Dermis blood vessel endothelial cell (primary cell): ENCODE measurements around the gene RRBP1. TPM values are rescaled to one million over a fixed set of nuclear protein-coding genes. Genes with fewer than 3 reads are reported as not detected.
A peak's percentile ranks its signal among the peaks of the same experiment; 100 is the strongest.
"Not testable (repeated sequence)": the region's sequence is repeated elsewhere in the genome, so short reads cannot be mapped to it uniquely, and the experiment has no call there.

ENCODE experiments used
- DNase-seq: peaks from one replicate; pipeline ENCODE4 v3.0.0; 2010
- total RNA-seq: library from RNA; depleted of rRNA; stranded (reverse); fragments of >200 nt; gene quantifications from 2 replicates; pipeline ENCODE4 v1.2.3, GENCODE V29; 2014

Gene RRBP1
- total RNA-seq, 1 donor from 2014 or later: 123 TPM

- not testable (repeated sequence) for DNase-seq
Measured at GRCh38 chr20:17707951-17708350, 25.9 kb upstream of the RRBP1 start.

GRCh38 chr20:17706632-17707031 is 24.6 kb upstream of the RRBP1 start:
- no peak for DNase-seq

GRCh38 chr20:17705916-17706315 is 23.9 kb upstream of the RRBP1 start:
- DNase-seq: no peak

DNA sequence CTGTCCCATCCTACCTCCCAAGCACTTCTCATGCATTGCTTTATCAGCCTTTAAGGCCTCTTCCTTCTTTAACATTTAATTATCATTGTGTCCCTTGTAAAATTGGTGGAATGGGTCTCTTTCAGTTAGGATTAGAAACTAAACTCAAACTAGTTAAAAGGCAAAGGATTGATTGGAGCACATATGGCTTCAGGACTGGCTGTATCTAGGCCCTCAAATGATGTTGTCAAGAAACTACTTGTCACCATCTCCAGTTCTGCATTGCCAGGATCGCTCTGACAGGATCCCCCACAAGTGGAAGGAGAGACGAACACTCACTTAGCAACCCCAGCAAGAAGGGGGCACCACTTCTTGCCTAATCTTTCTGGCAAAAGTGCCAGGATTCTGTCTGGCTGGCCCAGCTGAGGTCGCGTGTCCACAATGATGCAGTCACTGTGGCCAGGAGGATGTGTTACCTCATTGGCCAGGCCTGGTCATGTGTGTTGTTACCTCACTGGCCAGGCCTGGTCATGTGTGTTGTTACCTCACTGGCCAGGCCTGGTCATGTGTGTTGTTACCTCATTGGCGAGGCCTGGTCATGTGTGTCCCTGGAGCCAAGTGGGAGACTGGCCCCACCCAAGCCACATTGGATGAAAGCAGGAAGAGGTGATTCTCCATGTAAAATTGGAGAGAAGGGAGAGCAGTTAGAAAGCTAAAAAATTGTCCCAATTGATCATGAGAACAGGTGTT is 22.7 kb upstream of the RRBP1 start:
- no peak for DNase-seq

GRCh38 chr20:17701826-17702225 is 19.8 kb upstream of the RRBP1 start:
- no peak for DNase-seq

- DNase-seq: no peak
Measured at GRCh38 chr20:17700637-17701036, 18.6 kb upstream of the RRBP1 start.

DNA sequence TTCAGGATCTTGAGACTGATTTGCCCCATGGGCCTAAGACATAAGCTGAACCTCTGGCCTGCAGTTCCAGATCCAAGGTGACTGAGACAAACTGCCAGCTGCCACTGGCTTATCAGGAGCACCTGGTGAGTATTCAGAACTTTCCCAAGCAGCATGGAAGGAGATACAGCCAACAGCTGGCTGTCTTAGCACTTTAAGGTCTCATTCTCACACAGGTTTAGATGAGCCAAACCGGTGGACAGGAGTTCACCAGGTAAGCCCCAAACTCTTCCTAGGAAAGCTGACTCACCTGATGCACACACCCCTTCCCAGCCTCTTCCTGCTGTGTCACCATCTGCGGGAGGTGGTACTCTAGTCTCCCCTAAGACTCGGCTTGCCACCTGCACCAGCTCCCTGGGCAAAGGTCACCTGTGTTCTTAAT is 17.9 kb upstream of the RRBP1 start, which contains the start of gene BANF2:
Gene BANF2 (plus strand): TSS at position 36 of the 421 bp plus-strand sequence. CDS start 25,060 bp downstream, outside the sequence.
- no peak for DNase-seq

DNA sequence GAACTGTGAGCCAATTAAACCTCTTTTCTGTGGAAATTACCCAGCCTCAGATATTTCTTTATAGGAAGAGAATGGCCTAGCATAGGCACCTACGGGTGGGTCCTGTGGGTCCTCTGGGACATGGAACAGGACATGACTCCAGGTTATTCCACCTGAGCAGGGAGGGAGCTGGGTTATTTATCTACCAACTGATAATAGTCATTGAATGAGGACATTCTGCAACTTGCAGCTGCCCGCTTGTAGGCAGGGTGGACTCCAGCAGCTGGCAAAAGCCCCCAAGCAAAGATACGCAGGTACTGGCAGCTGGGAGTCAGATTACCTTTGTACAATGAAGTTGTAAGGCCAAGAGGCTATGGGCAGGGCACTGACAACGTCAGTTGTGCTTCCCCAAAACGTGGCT is 16.3 kb upstream of the RRBP1 start:
- no peak for DNase-seq

GRCh38 chr20:17697171-17697570 is 15.1 kb upstream of the RRBP1 start:
- no peak for DNase-seq

GRCh38 chr20:17696287-17696686 is 14.2 kb upstream of the RRBP1 start:
- DNase-seq: no peak

DNA sequence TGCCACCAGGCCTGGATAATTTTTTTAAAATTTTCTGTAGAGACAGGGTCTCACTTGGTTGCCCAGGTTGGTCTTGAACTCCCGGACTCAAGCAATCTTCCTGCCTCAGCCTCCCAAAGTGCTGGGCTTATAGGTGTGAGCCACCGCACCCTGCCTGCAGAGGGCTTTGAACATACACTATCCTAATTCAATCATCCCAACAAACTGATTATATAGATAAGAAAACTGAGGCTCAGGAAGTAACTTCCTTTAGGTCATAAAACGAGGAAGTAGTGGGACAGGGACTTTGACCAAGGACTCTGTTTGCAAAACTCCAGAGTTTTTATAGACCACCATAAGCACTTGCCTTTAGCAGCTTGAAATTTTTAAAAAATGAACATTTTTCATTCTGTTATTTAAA is 12.7 kb upstream of the RRBP1 start:
- DNase-seq: no peak

DNA sequence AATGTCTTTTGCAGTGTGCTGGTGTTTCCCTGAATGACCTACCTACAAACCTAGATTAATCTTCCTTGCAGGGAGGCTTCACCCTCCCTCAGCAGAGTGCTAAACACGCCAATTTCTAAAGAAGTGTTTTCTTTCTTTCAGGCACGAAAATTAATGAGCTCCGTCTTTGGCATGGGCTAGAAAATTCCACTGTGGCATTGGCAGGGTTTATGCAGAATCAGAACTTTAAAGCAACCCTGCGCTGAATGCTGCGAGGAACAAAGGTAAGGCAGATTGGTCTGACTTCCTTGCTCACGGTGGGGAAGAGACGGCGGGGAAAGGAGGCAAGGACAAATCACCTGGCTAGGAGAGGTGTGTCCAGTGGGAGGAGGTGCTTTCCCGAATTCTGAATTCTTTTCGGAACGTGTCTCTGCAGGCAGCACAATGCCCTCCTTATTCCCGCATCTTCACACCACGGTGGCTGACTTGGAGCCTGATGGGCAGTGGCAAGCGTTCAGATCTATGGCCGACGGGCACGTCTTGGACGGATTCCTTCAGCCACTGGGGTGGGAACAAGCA is 11.5 kb upstream of the RRBP1 start:
- DNase-seq: no peak

- no peak for DNase-seq
Measured at GRCh38 chr20:17691758-17692157, 9.7 kb upstream of the RRBP1 start.

DNA sequence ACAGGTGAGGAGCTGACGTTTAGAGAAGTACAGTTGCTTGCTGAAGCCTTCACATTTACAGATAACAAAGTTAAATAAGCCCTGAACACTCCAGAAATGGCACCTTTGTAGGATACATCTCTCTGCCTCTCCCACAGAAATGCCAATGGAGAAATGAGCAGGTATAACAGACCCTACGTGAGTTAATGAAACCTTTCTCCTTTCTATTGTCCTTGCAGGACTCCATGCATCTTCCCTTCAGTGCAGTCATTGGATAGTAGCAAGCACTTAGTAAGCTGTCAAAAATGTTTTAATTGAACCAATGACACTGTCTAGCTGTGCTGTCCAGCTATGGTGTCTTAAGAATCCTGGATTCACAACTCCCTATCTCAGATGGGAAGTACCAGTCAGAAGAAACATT is 8.1 kb upstream of the RRBP1 start:
- DNase-seq: no peak

GRCh38 chr20:17688965-17689364 is 6.9 kb upstream of the RRBP1 start:
- DNase-seq: peak; percentile 37

GRCh38 chr20:17687800-17688199 is 5.8 kb upstream of the RRBP1 start:
- DNase-seq: no peak

DNA sequence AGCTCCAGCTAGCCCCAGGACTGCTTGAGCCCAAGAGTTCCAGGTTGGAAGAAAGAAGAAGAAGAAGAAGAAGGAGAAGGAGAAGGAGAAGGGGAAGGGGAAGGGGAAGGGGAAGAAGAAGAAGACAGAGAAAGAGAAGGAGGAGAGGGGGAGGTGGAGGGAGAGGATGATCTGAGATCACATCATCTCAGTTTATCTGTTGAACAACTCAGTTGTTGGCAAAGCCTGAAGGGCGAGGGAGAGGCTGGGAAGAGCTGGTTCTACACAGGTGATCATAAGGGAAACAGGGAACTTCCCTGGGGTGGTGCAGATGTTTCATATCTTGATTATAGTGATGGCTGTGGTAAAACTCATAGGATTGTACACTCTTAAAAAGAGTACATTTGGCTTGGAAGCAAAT is 3.1 kb upstream of the RRBP1 start:
- no peak for DNase-seq

DNA sequence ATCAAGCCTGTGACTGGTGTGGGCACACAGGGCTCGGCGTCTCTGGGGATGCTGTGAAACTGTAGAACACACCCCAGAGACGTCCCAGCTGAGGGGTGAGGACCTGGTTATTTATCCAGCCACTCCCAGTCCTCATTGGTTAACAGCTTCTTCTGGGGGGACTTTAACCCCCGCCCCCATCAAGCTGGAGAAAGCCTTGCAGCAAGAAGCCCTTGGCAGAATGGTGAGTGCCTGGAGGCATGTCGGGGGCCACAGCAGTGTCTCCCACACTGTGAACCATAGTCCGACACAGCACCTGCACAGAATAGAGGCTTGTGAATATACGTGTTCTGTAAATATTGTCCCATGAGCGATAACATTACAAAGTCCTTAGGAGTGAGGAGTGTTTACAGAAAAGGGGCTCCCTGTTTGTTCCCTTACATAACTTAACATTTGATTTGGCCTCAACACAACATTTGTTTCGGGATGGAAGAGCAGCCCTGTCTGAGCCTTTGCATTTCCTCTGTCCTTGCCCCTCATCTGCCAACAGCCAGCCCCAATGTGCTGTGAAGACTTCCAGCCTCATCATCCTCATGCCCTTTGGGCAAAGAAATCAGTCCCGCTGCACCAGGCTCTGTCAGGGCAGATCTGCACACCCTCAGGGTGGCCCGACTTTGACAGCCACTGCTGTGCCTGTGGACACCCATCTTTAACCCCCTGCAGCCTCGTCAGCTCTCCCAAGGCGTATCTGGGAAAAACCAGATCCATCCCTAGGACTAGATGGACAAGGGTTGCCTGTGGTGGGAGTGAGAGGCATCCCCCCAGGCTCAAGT is 2.2 kb upstream of the RRBP1 start:
- DNase-seq: no peak

DNA sequence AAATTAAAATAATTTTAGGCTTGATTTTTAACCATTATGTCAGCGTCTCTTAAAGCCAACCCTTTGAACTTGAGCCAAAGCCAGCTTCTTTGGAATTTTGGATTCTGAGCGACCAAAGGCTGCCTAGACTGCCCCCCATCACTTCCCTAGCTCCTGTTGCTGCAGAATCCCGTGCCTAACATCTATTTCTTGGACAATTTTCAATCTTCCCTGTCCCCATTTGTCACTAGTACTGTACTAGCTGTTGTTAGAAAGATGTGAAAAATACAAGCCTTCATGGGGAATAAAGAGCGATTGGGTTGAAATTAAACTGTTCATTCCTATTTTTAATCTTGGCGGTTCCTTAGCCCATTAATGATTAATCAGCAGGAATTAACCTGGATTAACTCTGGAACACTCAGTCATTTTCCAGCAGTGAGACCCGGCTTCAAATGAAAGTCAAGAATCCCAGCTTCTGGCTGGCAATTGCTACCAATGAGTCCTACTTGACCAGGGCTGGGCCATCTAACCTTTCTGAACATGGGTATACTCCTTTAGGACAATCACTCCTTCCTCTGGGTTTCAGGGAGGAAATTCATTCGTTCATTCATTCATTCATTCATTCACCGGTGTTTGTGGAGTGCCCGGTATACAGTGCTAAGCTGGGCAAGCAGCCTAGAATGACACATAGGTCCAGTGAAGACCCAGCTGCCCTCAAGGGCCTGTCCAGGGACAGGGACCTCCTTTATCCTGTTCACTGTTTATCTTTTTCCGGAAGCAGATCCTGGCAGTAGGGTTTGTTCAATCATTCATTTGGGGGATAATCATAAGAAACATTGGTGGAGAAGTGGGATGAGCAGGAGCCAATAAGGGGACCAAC is 1.4 kb upstream of the RRBP1 start:
- no peak for DNase-seq

GRCh38 chr20:17682889-17683198 is 802 bp upstream of the RRBP1 start:
- DNase-seq: no peak

GRCh38 chr20:17681726-17682102 is 328 bp downstream of the RRBP1 start:
- no peak for DNase-seq

- DNase-seq: peak; percentile 84
Measured at GRCh38 chr20:17680836-17681725, 961 bp downstream of the RRBP1 start.
